OCI-LY3 (cell line): ENCODE data around the gene RTL10.

ENCODE experiments used
- H2AFZ ChIP-seq: fragments of 200-600, 300-600 bp; shearing (Covaris generic); 2 replicates; pipeline ENCODE4 v1.6.0; 2014; ENCODE audit warnings: antibody characterized with exemption, low read depth, low read length
- H3K27ac ChIP-seq: fragments of 200-600, 300-600 bp; sonication (generic); 2 replicates; pipeline ENCODE4 v1.5.1; 2014; ENCODE audit warnings: mild to moderate bottlenecking, low read length, moderate library complexity, mixed read lengths
- H3K27me3 ChIP-seq: fragments of 200-600, 300-600 bp; sonication (generic); 2 replicates; pipeline ENCODE4 v1.6.1; 2014; ENCODE audit warnings: low read depth, low read length, mixed read lengths
- H3K36me3 ChIP-seq: fragments of 200-600, 300-600 bp; sonication (generic); replicated peaks from 2 replicates; pipeline ENCODE3; 2014; ENCODE audit warnings: low read depth, low read length, mixed read lengths
- H3K4me1 ChIP-seq: fragments of 300-600, 200-600 bp; sonication (generic); 2 replicates; pipeline ENCODE4 v1.6.1; 2014; ENCODE audit warnings: low read length, mixed read lengths
- H3K4me2 ChIP-seq: fragments of 200-600, 300-600 bp; sonication (generic); 2 replicates; pipeline ENCODE4 v1.6.1; 2014; ENCODE audit warnings: low read length, mixed read lengths
- H3K4me3 ChIP-seq: fragments of 300-600, 200-600 bp; sonication (generic); 2 replicates; pipeline ENCODE4 v1.5.1; 2014; ENCODE audit warnings: antibody characterized with exemption, mild to moderate bottlenecking, low read length, moderate library complexity
- H3K79me2 ChIP-seq: fragments of 300-600, 200-600 bp; shearing (Covaris generic); 2 replicates; pipeline ENCODE4 v1.6.1; 2014; ENCODE audit warnings: mild to moderate bottlenecking, low read length, mixed read lengths
- H3K9ac ChIP-seq: fragments of 300-600, 200-600 bp; shearing (Covaris generic); 2 replicates; pipeline ENCODE4 v1.6.0; 2014; ENCODE audit warnings: mild to moderate bottlenecking, low read length, moderate library complexity
- H3K9me3 ChIP-seq: fragments of 200-600, 300-600 bp; shearing (Covaris generic); 2 replicates; pipeline ENCODE4 v1.6.1; 2014; ENCODE audit warnings: low read length, mixed read lengths; ENCODE audit not compliant: insufficient read depth
- H4K20me1 ChIP-seq: fragments of 200-600, 300-600 bp; sonication (generic); 2 replicates; pipeline ENCODE4 v1.6.1; 2016; ENCODE audit warnings: low read length, mixed read lengths; ENCODE audit not compliant: insufficient read depth
- CTCF ChIP-seq: fragments of 200-600, 300-600 bp; sonication (generic); IDR thresholded peaks from 2 replicates; pipeline ENCODE4 v1.5.1; 2014; ENCODE audit warnings: antibody characterized with exemption, low read length, low read depth
- EZH2phosphoT487 ChIP-seq: fragments of 200-600 bp; shearing (Covaris generic); IDR thresholded peaks from 2 replicates; pipeline ENCODE4 v1.6.1; 2018; ENCODE audit warnings: antibody characterized with exemption, mixed run types, low read depth

RTL10 gene

GRCh38 chr22:19868773-19869471 is 14.2 kb upstream of the RTL10 start:
- Histone ChIP-seq H3K27me3 (no peaks in the 10 kb centered on the region), H3K9ac (no peak overlapping the region), H2AFZ (no peak overlapping the region), H3K4me3 (no peak overlapping the region), H3K27ac (no peak overlapping the region), H3K9me3 (no peaks in the 10 kb centered on the region), H4K20me1 (no peaks in the 10 kb centered on the region), H3K4me2 (no peak overlapping the region), H3K36me3 (no peaks in the 10 kb centered on the region), H3K4me1 (no peaks in the 10 kb centered on the region), H3K79me2 (no peaks in the 10 kb centered on the region)
- TF ChIP-seq CTCF = no peak
- no peak for TF ChIP-seq EZH2phosphoT487

GRCh38 chr22:19868333-19868732 is 13.7 kb upstream of the RTL10 start:
- H4K20me1 ChIP-seq = no peaks in the 10 kb centered on the region
- no peaks in the 10 kb centered on the region for H3K9me3 ChIP-seq
- no peaks in the 10 kb centered on the region for H3K36me3 ChIP-seq
- no peak overlapping the region for H3K27ac ChIP-seq
- no peaks in the 10 kb centered on the region for H3K27me3 ChIP-seq
- no peaks in the 10 kb centered on the region for H3K4me1 ChIP-seq
- no peaks in the 10 kb centered on the region for H3K79me2 ChIP-seq
- H2AFZ ChIP-seq = no peak overlapping the region
- no peak for TF ChIP-seq EZH2phosphoT487
- no peak for TF ChIP-seq CTCF
- H3K4me3 ChIP-seq = no peak overlapping the region
- no peak overlapping the region for H3K9ac ChIP-seq
- no peak overlapping the region for H3K4me2 ChIP-seq

- Histone ChIP-seq H3K4me3 (no peak overlapping the region), H3K4me1 (no peaks in the 10 kb centered on the region)
Observed at GRCh38 chr22:19867617-19868016, 12.9 kb upstream of the RTL10 start.

GRCh38 chr22:19866665-19867009 is 12.0 kb upstream of the RTL10 start:
- H3K4me1 ChIP-seq = no peaks in the 10 kb centered on the region
- TF ChIP-seq CTCF (no peak), EZH2phosphoT487 (no peak)
- H3K4me3 ChIP-seq = no peak overlapping the region

More at GRCh38 chr22:19867617-19868016, 12.9 kb upstream of the RTL10 start:
- TF ChIP-seq CTCF (no peak), EZH2phosphoT487 (no peak)
- H3K4me2 ChIP-seq = no peak overlapping the region
- H3K79me2 ChIP-seq = no peaks in the 10 kb centered on the region
- H2AFZ ChIP-seq = no peak overlapping the region
- no peak overlapping the region for H3K9ac ChIP-seq
- no peak overlapping the region for H3K27ac ChIP-seq
- no peaks in the 10 kb centered on the region for H4K20me1 ChIP-seq
- H3K27me3 ChIP-seq = no peaks in the 10 kb centered on the region
- no peaks in the 10 kb centered on the region for H3K36me3 ChIP-seq
- H3K9me3 ChIP-seq = no peaks in the 10 kb centered on the region

More at GRCh38 chr22:19866665-19867009, 12.0 kb upstream of the RTL10 start:
- Histone ChIP-seq H4K20me1 (no peaks in the 10 kb centered on the region), H3K27me3 (no peaks in the 10 kb centered on the region), H3K9ac (no peak overlapping the region), H3K27ac (no peak overlapping the region), H2AFZ (no peak overlapping the region), H3K4me2 (no peak overlapping the region), H3K36me3 (no peaks in the 10 kb centered on the region), H3K79me2 (no peaks in the 10 kb centered on the region), H3K9me3 (no peaks in the 10 kb centered on the region)
